ENCODE data around the gene MED25.

- TF ChIP-seq ATF3 (CRISPR knock-in tag; conservative IDR thresholded peaks at IDR 0.05) (no peak), USF2 (CRISPR knock-in tag; IDR thresholded peaks at IDR 0.05) (no peak), CTCF (IDR thresholded peaks at IDR 0.05) (no peak), NR3C1 (CRISPR knock-in tag; conservative IDR thresholded peaks at IDR 0.05; ENCODE audit: low read depth) (no peak), PRDM15 (CRISPR knock-in tag; IDR thresholded peaks at IDR 0.05) (no peak), TP53 (CRISPR knock-in tag; IDR thresholded peaks at IDR 0.05) (no peak), JUN (CRISPR knock-in tag; IDR thresholded peaks at IDR 0.05) (no peak), ZBTB21 (CRISPR knock-in tag; IDR thresholded peaks at IDR 0.05; ENCODE audit: borderline replicate concordance) (no peak), USF1 (CRISPR knock-in tag; IDR thresholded peaks at IDR 0.05) (no peak), MAX (CRISPR knock-in tag; IDR thresholded peaks at IDR 0.05) (no peak), ATF2 (CRISPR knock-in tag; IDR thresholded peaks at IDR 0.05; ENCODE audit: borderline replicate concordance, low read depth) (no peak), AFF4 (CRISPR knock-in tag; IDR thresholded peaks at IDR 0.05; ENCODE audit: borderline replicate concordance) (no peak), ATF6 (CRISPR knock-in tag; IDR thresholded peaks at IDR 0.05) (no peak), PREB (CRISPR knock-in tag; IDR thresholded peaks at IDR 0.05; ENCODE audit: borderline replicate concordance) (no peak)
Observed at GRCh38 chr19:49874503-49875157, 56.5 kb downstream of the MED25 start.

All from WTC11 (cell line).